HepG2 (cell line): ENCODE measurements around the gene PIK3CA. TPM values are rescaled to one million over a fixed set of nuclear protein-coding genes. Genes with fewer than 3 reads are reported as not detected.
"Not testable (repeated sequence)": the region's sequence is repeated elsewhere in the genome, so short reads cannot be mapped to it uniquely, and the experiment has no call there.

Experiments
- ATAC-seq: fragments of 200-7000 bp; cut with Tn5 transposase; 3 replicates; pipeline ENCODE4 v1.9.1; 2020; ENCODE audit warnings: mild to moderate bottlenecking, moderate library complexity
- BruUV-seq: library from RNA; stranded (reverse); fragments of 400-500 nt; replicated peaks from 2 replicates; lab custom pipeline; 2021; lab: Mats Ljungman, UMichigan
- CTCF ChIA-PET: fragments of 300-600 bp; formaldehyde crosslinking; extraction: SDS; loops from one replicate; lab custom pipeline; 2021; ENCODE audit warnings: low total read pairs, inconsistent platforms, low intra/inter-chr PET ratio; lab: Yijun Ruan, JAX
- POLR2A ChIA-PET: fragments of 350-600 bp; sonication (Branson Sonifier 250); formaldehyde crosslinking; loops from one replicate; lab custom pipeline; 2020; ENCODE audit warnings: antibody characterized with exemption, inconsistent platforms; lab: Yijun Ruan, JAX
- DNase-seq: peaks from one replicate; pipeline ENCODE4 v3.0.0-alpha.2; 2015; ENCODE audit warnings: low spot score
- FAIRE-seq: peaks from 3 replicates; lab custom pipeline; 2011; peaks lifted over from hg19 to GRCh38; lab: Jason Lieb, UNC
- H2AFZ ChIP-seq: one replicate; pipeline ENCODE4 v1.6.1; 2011; ENCODE audit warnings: low read length, inconsistent platforms
- H3K27ac ChIP-seq: fragments of 300-600 bp; 3 replicates; pipeline ENCODE4 v1.8.0; 2011; ENCODE audit warnings: mixed run types, mild to moderate bottlenecking, mixed read lengths, low read length, inconsistent platforms; ENCODE audit not compliant: insufficient read depth; ENCODE audit errors: extremely low read length
- H3K27me3 ChIP-seq, 2 experiments: fragments of 200-600 bp in 1 of 2; 2 replicates in 1 of 2; 3 replicates in 1 of 2; pipeline versions ENCODE4 v1.6.0 to v1.8.0; 2011; ENCODE audit warnings: low read length in 2 of 2, mild to moderate bottlenecking in 2 of 2, moderate library complexity in 2 of 2, inconsistent platforms in 1 of 2; ENCODE audit not compliant: insufficient read depth in 2 of 2, control insufficient read depth in 1 of 2
- H3K36me3 ChIP-seq, 2 experiments: fragments of 200-600 bp in 1 of 2; replicated peaks in 1 of 2; 2 replicates in 1 of 2; 3 replicates in 1 of 2; pipeline versions ENCODE4 v1.5.1 to v1.8.0; 2011; ENCODE audit warnings: low read length in 2 of 2, inconsistent platforms in 1 of 2; ENCODE audit not compliant: insufficient read depth in 2 of 2, control insufficient read depth in 1 of 2
- H3K4me1 ChIP-seq: 2 replicates; pipeline ENCODE4 v1.5.1; 2012; ENCODE audit warnings: low read length, inconsistent platforms; ENCODE audit not compliant: insufficient read depth
- H3K4me2 ChIP-seq: 2 replicates; pipeline ENCODE4 v1.6.0; 2011; ENCODE audit warnings: low read depth, low read length, inconsistent platforms
- H3K4me3 ChIP-seq, 3 experiments: fragments of 200-600 bp in 1 of 3; sonication (generic), shearing (Covaris generic) in 1 of 3; replicated peaks in 1 of 3; 2 replicates each; pipeline ENCODE4 v1.5.1; 2011 to 2016; ENCODE audit warnings: low read length in 3 of 3, inconsistent platforms in 2 of 3, low read depth in 2 of 3, mild to moderate bottlenecking in 2 of 3, control low read depth in 1 of 3, mixed read lengths in 1 of 3; ENCODE audit not compliant: insufficient read depth in 1 of 3
- H3K79me2 ChIP-seq: one replicate; pipeline ENCODE4 v1.6.1; 2011; ENCODE audit warnings: low read length, inconsistent platforms; ENCODE audit not compliant: insufficient read depth
- H3K9ac ChIP-seq: 2 replicates; pipeline ENCODE4 v1.6.0; 2011; ENCODE audit warnings: mild to moderate bottlenecking, low read depth, low read length, inconsistent platforms; ENCODE audit not compliant: insufficient read depth
- H3K9me3 ChIP-seq: 2 replicates; pipeline ENCODE4 v1.5.1; 2012; ENCODE audit warnings: mild to moderate bottlenecking, low read length
- H4K20me1 ChIP-seq: 2 replicates; pipeline ENCODE4 v1.6.0; 2011; ENCODE audit warnings: inconsistent platforms, mild to moderate bottlenecking, low read length, moderate library complexity; ENCODE audit not compliant: insufficient read depth
- EEA1 ChIP-seq: sonication (generic); formaldehyde crosslinking; IDR thresholded peaks from 2 replicates; pipeline ENCODE4 v1.5.1; 2020; ENCODE audit warnings: mild to moderate bottlenecking, missing genetic modification reagents, borderline replicate concordance
- WGBS: methylation state at CpG from one replicate; pipeline ENCODE4 v1.1.6; 2017; ENCODE audit warnings: low lambda C conversion rate; 5-methylcytosine and 5-hydroxymethylcytosine counted together
- in situ Hi-C: cut with HindIII; loops from 2 replicates; pipeline ENCODE4 v1.10.0; 2017; ENCODE audit warnings: low pct_unique_long_range_greater_than_20kb; ENCODE audit not compliant: extremely low pct_ligation_motif_present
- intact Hi-C: fragments of 100-400 bp; cut with micrococcal nuclease; formaldehyde crosslinking; loops from one replicate; pipeline ENCODE4 v1.10.0; 2022; ENCODE audit not compliant: unreplicated experiment
- polyA plus RNA-seq, 8 experiments: library from polyadenylated mRNA; depleted of rRNA in 3 of 8; stranded (reverse) in 7 of 8; unstranded in 1 of 8; fragments of >200 nt; fragmentation: Illumina TruSeq in 4 of 8; extraction: Trizol in 4 of 8; gene quantifications; 2 replicates each; pipeline versions ENCODE4 v1.2.1 to v1.2.3, GENCODE V29; 2011 to 2016; ENCODE audit warnings: low read depth in 4 of 8, missing spikeins in 1 of 8, mixed read lengths in 1 of 8; ENCODE audit not compliant: insufficient read depth in 1 of 8
- total RNA-seq, 5 experiments: library from RNA; depleted of rRNA; stranded (reverse); fragments of >200 nt; fragmentation: Illumina TruSeq; extraction: Trizol; gene quantifications; 2 replicates each; pipeline ENCODE4 v1.2.3, GENCODE V29; 2016; ENCODE audit warnings: low read depth in 1 of 5

The PIK3CA gene
- total and polyA plus RNA-seq, 2 of the 13 experiments (the other 11 are each of a cell fraction or from before 2014, with no cell fraction given) = 5.7 to 11.4 TPM

GRCh38 chr3:179240299-179240698 lies 92.1 kb downstream of the PIK3CA start:
- H3K27me3 ChIP-seq, ATAC-seq, FAIRE-seq, POLR2A ChIA-PET, H3K27ac ChIP-seq, H3K9me3 ChIP-seq, BruUV-seq, in situ Hi-C loops, intact Hi-C loops, CTCF ChIA-PET, H3K36me3 ChIP-seq, H3K9ac ChIP-seq, H3K4me1 ChIP-seq, DNase-seq, H4K20me1 ChIP-seq, H3K4me2 ChIP-seq, H3K4me3 ChIP-seq, H3K79me2 ChIP-seq, H2AFZ ChIP-seq: not testable (repeated sequence)
- 83% methylated on average over 1 of the region's 1 CpG for WGBS

GRCh38 chr3:179242859-179243258 lies 94.7 kb downstream of the PIK3CA start:
- BruUV-seq, CTCF ChIA-PET, ATAC-seq, DNase-seq, H2AFZ ChIP-seq, H3K27ac ChIP-seq, intact Hi-C loops, FAIRE-seq, H3K9ac ChIP-seq, H3K4me2 ChIP-seq, H4K20me1 ChIP-seq, H3K9me3 ChIP-seq, H3K4me1 ChIP-seq, H3K27me3 ChIP-seq, H3K4me3 ChIP-seq, in situ Hi-C loops, H3K79me2 ChIP-seq: not testable (repeated sequence)
- H3K36me3 ChIP-seq = peaks cover 2 to 14% of the 10 kb centered on the region in 2 experiments; a peak in 2 of 5 replicates
- WGBS = 93% methylated on average over 1 of the region's 2 CpGs
- POLR2A ChIA-PET = interaction anchor here (1.0 kb wide), 1 partner anchor 8 kb away, joined by 5 read pairs; the partner anchor contains the start of gene KCNMB3

GRCh38 chr3:179244878-179245277 lies 96.7 kb downstream of the PIK3CA start:
- peaks cover 6% of the 10 kb centered on the region for H3K4me1 ChIP-seq
- no peak overlapping the region for H3K4me3 ChIP-seq
- H3K36me3 ChIP-seq = peaks cover 2 to 17% of the 10 kb centered on the region in 2 experiments; a peak in 3 of 5 replicates
- intact Hi-C loops = no loop called here
- DNase-seq (no peak), FAIRE-seq (no peak), ATAC-seq (no peak)
- no peaks in the 10 kb centered on the region for H3K9me3 ChIP-seq
- H3K79me2 ChIP-seq = no peaks in the 10 kb centered on the region
- ChIA-PET CTCF (no interaction called here), POLR2A (no interaction called here)
- BruUV-seq = no TSS peak
- no peak overlapping the region for H3K27ac ChIP-seq
- no peak overlapping the region for H3K4me2 ChIP-seq
- no peak overlapping the region for H2AFZ ChIP-seq
- no peak overlapping the region for H3K9ac ChIP-seq
- no peaks in the 10 kb centered on the region for H3K27me3 ChIP-seq
- WGBS = 71% methylated on average over 1 of the region's 1 CpG
- TF ChIP-seq EEA1 (CRISPR knock-in tag) = no peak
- in situ Hi-C loops = no loop called here
- H4K20me1 ChIP-seq = no peaks in the 10 kb centered on the region
